Renal pelvis (tissue), 4 donors: ENCODE data around the gene PTGFRN. TPM values are rescaled to one million over a fixed set of nuclear protein-coding genes. Genes with fewer than 3 reads are reported as not detected.

Experiments
- DNase-seq: peaks from one replicate; pipeline ENCODE4 v3.0.0-alpha.2; 2013
- polyA plus RNA-seq, 3 donors: library from polyadenylated mRNA; unstranded; fragments of 120-200 nt; gene quantifications; one replicate each; pipeline ENCODE4 v1.2.1, GENCODE V29; 2013; ENCODE audit not compliant: insufficient read length in 3 of 3

PTGFRN gene
- polyA plus RNA-seq, 3 donors = 45.3 to 53.3 (median 48.9) TPM

DNA sequence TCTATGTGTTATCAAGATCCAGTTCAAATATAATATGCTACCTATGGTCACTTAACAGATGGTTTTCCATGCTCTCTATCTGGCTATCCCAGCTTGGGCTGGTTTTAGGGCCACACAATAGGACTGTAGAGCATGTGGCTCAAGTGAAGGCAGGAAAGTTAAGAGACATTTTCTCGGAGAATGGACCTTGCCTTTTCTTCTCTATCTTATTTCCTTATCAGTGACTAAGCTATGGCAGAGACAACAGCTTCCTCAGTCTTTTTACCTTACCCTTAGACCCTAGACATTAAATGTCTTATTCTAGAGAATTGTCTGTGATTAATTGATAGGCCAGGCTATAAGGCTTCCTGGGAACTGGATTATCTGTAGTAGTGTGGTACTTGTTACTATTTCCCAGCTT is 120.0 kb downstream of the PTGFRN start:
- DNase-seq = no peak

DNA sequence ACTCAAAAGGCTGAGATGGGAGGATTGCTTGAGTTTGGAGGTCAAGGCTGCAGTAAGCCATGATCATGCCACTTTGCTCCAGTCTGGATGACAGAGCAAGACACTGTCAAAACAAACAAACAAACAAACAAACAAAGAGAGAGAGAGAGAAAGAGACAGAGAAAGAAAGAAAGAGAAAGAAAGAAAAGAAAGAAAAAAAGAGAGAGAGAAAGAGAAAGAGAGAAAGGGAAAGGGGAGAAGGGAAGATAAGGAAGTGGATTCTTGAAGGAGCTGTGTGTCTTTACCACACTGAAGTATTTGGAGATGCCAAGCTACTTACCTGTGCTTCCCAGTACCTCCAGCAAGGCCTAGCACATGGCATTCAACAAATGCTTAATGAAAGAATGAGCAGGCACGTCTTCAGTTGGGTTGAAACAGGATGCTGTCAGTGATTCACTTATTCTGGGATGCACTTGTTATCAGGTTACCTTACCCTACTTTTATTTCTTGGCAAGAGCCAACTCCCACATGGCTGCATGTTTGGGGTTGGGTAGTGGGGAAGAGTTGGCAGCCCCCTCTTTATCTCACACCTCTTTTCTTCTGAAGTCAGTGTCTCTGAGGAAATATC is 120.7 kb downstream of the PTGFRN start:
- no peak for DNase-seq

DNA sequence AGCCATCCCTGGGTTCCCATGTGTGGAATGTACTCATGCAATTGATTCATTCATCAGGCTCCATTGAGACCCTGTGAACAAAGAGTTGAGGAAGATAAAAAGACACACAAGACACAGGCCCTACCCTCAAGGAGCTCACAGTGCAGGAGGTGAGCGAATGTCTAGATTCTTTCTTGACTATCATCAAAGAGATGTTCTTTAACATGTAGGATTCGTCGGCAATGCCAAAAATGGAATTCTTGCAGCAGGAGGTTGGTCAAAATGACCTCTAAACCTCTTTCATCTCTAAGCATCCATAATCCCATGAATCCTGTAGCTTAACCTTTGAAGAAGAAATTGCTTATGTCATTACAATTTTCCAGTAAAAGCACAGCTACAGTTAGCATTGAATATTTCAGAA is 122.5 kb downstream of the PTGFRN start:
- DNase-seq = no peak

DNA sequence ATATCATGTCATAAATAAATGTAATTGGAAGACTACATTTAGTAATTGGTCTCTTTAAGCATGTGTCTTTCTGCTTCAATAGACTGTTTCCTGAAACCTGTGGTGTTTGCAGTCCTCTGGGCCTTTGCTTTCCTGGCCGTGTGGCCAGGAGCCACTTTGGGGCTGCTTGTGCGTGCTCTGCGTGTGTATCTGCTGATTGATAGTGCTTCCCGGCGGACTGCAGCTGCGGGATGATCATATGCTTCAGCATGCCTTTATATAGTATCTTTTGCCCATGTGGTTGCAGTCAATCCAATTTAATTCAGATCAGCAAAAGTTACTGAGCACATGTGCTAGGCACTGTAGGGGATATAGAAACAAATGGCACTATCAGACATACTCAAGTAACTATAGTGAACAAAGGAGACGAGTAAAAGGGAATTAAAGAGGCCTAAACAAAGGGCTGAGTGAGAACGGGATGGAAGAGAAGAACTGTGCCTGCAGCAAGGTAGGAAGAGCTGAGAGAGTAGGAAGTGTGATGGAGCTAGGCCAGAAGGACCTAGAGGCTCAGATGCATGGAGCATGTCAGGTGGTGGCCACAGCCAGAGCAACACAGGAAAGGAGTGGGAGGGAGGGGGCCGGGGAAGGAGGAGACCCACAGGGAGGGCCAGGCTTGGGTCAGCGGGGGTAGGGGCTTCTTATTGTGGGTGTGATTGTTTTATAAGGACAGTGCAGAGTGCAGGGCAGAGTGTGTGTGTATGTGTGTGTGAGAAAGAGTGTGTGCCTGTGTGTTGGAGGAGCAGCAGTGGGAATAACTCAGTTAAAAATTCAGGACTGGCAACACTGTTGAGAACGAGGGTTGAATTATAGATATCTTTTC is 123.2 kb downstream of the PTGFRN start:
- DNase-seq = no peak

DNA sequence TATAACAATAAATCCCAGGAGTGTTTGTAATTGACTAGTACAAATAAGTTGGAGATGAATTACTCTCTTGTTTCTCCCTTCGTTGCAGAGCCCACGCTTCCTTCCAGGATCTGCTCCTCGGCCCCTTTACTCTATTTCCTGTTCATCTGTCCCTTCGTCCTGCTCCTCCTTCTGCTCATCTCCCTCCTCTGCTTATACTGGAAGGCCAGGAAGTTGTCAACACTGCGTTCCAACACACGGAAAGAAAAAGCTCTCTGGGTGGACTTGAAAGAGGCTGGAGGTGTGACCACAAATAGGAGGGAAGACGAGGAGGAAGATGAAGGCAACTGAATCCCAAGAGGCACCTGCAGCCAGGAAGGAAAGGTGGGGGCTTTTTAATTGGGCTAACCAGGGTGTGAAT is 124.1 kb downstream of the PTGFRN start:
- DNase-seq = no peak

DNA sequence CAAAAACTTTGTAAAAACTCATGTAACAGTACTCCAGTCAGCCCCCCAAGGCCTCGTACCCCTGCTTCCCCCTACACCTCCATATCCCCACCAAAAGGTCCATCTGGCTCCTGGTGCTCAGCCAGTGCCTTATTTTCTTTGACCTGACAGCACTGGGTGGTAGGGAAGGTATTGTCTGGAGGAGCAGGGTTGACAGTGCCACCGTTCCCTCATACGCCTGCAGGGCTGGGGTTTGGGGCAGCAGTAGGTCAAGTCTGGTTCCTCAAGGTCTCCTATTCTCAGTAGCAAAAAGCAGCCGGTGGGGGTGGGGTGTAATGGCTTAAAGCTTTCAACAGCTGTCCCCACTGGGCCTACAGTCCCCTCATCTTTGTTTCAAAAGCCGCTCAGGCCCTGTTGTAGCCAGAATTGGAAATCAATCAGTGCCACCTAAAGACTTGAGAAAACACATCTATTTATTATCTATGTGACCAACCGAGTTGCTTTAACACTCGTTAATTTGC is 125.1 kb downstream of the PTGFRN start:
- DNase-seq = no peak

DNA sequence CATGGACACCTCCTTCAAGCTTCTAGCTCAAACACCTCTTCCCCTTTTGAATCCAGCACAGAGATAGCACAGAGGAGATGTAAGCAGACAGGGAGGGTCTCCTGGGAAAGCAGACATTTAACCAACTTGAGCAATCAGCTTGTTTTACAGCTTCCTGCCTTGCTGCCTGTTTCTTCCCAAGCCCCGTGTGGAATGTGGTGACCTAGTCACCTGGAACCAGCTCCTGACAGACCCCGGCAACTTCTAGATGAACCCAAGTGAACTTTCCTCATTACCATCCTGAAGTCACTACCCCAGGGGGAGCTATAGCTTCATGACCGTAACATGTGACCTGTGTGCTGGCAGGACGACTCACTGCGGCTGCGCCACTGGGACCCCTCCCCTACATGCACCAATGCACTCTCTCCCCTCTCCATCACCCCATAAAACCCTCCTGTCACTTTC is 126.3 kb downstream of the PTGFRN start:
- peak; percentile 83 for DNase-seq

DNA sequence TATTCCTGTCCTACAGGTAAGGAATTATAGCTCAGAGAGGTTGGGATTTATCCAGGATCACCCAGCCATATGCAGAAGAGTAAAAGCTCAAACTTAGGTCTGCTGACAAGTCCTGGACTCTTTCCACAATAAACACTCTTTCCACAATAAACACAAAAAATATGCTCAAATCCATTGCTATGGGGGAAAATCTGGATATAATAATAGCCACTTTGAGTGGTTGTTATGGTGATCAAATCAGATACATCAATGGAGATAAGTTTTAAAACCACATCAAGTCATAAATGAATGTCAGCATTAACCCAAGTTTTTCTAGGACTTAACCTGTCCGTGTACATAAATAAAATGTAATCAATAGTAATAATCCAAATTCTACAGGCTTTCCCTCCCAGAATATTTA is 128.1 kb downstream of the PTGFRN start:
- DNase-seq = no peak

DNA sequence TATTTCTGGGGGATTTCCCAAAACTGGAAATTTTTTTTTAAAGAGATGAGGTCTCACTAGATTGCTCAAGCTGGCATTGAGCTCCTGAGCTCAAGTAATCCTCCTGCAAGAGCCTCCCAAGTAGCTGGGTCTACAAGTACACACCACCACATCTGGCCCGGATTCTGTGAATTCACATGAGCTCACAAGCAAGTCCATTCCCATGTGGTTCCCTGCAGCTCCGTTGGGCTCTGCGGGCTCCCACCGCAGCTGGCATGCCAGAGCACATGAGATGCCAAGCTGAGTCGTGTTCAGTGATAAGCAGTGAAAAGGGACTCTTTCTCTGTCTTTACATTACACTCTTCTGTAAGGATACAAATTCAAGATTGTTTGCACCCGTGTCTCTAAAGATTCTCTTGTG is 128.5 kb downstream of the PTGFRN start:
- DNase-seq = no peak

Other genes with a start within 250 kb of the PTGFRN start
- 10 to 100 TPM; 28.9 to 33.3 (median 29.7) TPM for gene IGSF3, start 242.2 kb upstream of the PTGFRN start, polyA plus RNA-seq
- under 1 TPM in 2 of 3 donors, not detected in 1; 0.14 to 0.36 TPM for gene CD2, start 155.5 kb upstream of the PTGFRN start, polyA plus RNA-seq
- gene CD101, start 91.8 kb downstream of the PTGFRN start, polyA plus RNA-seq = 1 to 10 TPM; 1.8 to 4.0 (median 2.0) TPM
- 10 to 100 TPM; 18.8 to 27.2 (median 24.8) TPM for gene TTF2, start 150.4 kb downstream of the PTGFRN start, polyA plus RNA-seq
- 10 to 100 TPM; 19.6 to 29.3 (median 28.8) TPM for gene TRIM45, start 211.8 kb downstream of the PTGFRN start, polyA plus RNA-seq